CD4-positive, alpha-beta T cell (primary cell): Measurements from ENCODE around the gene MAGI3. TPM values are rescaled to one million over a fixed set of nuclear protein-coding genes. Genes with fewer than 3 reads are reported as not detected.

Experiments
- ATAC-seq: fragments of 200-7000 bp; cut with Tn5 transposase; one replicate; pipeline ENCODE4 v1.10.0; 2022; ENCODE audit warnings: mild to moderate bottlenecking; ENCODE audit not compliant: poor library complexity
- CTCF ChIA-PET: fragments of 350-600 bp; sonication (Branson Sonifier 250); formaldehyde crosslinking; loops from one replicate; lab custom pipeline; 2021; ENCODE audit warnings: antibody characterized with exemption, inconsistent platforms; lab: Charles Lee
- POLR2A ChIA-PET: fragments of 350-600 bp; sonication (Branson Sonifier 250); formaldehyde crosslinking; loops from one replicate; lab custom pipeline; 2021; ENCODE audit warnings: antibody characterized with exemption, inconsistent platforms; lab: Charles Lee
- DNase-seq, 14 experiments: peaks; one replicate each; pipeline ENCODE4 v3.0.0-alpha.2; 2013 to 2020; ENCODE audit warnings: mixed read lengths in 2 of 14
- H3K27ac ChIP-seq, 2 donors: one replicate each; pipeline versions ENCODE4 v1.5.1 to v1.7.0; 2013; ENCODE audit warnings: low read length in 2 of 2, low read depth in 1 of 2, mild to moderate bottlenecking in 1 of 2
- H3K27me3 ChIP-seq, 2 experiments: 1 replicate in 1 of 2; 2 replicates in 1 of 2; pipeline versions ENCODE4 v1.6.1 to v1.7.0; 2013; ENCODE audit warnings: low read length in 2 of 2, control low read depth in 1 of 2, mild to moderate bottlenecking in 1 of 2, moderate library complexity in 1 of 2; ENCODE audit not compliant: insufficient read depth in 2 of 2, control insufficient read depth in 1 of 2
- H3K36me3 ChIP-seq: one replicate; pipeline ENCODE4 v1.6.1; 2013; ENCODE audit warnings: low read length, control low read depth; ENCODE audit not compliant: insufficient read depth
- H3K4me1 ChIP-seq: one replicate; pipeline ENCODE4 v1.6.1; 2013; ENCODE audit warnings: low read length, control low read depth; ENCODE audit not compliant: insufficient read depth
- H3K4me3 ChIP-seq: one replicate; pipeline ENCODE4 v1.5.1; 2013; ENCODE audit warnings: mild to moderate bottlenecking, low read length, moderate library complexity
- H3K9me3 ChIP-seq, 2 experiments: 1 replicate in 1 of 2; 2 replicates in 1 of 2; pipeline versions ENCODE4 v1.6.1 to v1.7.0; 2013; ENCODE audit warnings: low read length in 2 of 2, mild to moderate bottlenecking in 2 of 2, control low read depth in 1 of 2, moderate library complexity in 1 of 2; ENCODE audit not compliant: control insufficient read depth in 1 of 2, insufficient read depth in 1 of 2
- H3K27ac Mint-ChIP-seq: one replicate; pipeline ENCODE4 v1.8.0; 2020; ENCODE audit warnings: mixed read lengths
- H3K27me3 Mint-ChIP-seq: one replicate; pipeline ENCODE4 v1.8.0; 2021; ENCODE audit warnings: mixed read lengths
- H3K36me3 Mint-ChIP-seq: one replicate; pipeline ENCODE4 v1.8.0; 2021; ENCODE audit warnings: low read depth, mixed read lengths
- H3K4me1 Mint-ChIP-seq: one replicate; pipeline ENCODE4 v1.8.0; 2021; ENCODE audit warnings: low read depth, mixed read lengths
- H3K4me3 Mint-ChIP-seq: one replicate; pipeline ENCODE4 v1.8.0; 2020; ENCODE audit warnings: mild to moderate bottlenecking, mixed read lengths
- H3K9me3 Mint-ChIP-seq: one replicate; pipeline ENCODE4 v1.8.0; 2020; ENCODE audit warnings: mixed read lengths
- CTCF ChIP-seq: fragments of 200-600 bp; IDR thresholded peaks from one replicate; pipeline ENCODE4 v1.8.0; 2022; ENCODE audit warnings: antibody characterized with exemption, mild to moderate bottlenecking
- intact Hi-C, 2 experiments: fragments of 100-400 bp; cut with DNase I in 1 of 2; cut with micrococcal nuclease in 1 of 2; formaldehyde crosslinking; loops; one replicate each; pipeline versions ENCODE4 v1.15.1 to v1.9.0; 2023 to 2025; cut with DNase I, micrococcal nuclease
- total RNA-seq, 174 experiments: library from RNA in 2 of 174; stranded (reverse) in 2 of 174; gene quantifications; one replicate each; pipeline ENCODE4 v1.2.3 and lab custom pipeline; 2021 to 2026

MAGI3 gene
- total RNA-seq, 2 experiments from 2014 or later: 6.7 to 8.7 TPM

DNA sequence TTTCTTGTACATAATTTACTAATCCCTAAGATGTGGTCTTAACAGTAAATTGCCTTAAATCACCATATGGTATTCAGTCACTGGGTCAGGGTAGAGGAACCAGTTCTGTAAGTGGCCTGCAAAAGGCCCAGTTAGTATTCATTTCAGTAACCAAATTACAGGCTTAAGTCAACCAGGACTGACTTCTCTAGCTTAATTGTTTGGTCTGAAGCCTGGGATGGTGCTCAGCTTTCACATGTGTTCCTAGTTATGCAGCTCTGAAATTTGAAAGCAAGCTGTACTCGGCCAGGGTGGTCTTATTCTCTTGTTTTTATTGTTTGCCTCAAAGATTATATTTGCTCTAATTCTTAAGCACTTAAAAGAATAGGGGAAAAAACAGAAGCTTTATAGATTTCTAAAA lies 144.6 kb downstream of the MAGI3 start:
- DNase-seq (no peak), ATAC-seq (no peak)
- Histone ChIP-seq H3K4me3 (no peak overlapping the region), H3K9me3 (peaks cover 0 to 4% of the 10 kb centered on the region in 2 experiments), H3K27me3 (no peaks in the 10 kb centered on the region), H3K4me1 (no peaks in the 10 kb centered on the region), H3K27ac (no peak overlapping the region), H3K36me3 (no peaks in the 10 kb centered on the region)
- Mint-ChIP-seq H3K27me3 (no peaks in the 10 kb centered on the region), H3K36me3 (no peaks in the 10 kb centered on the region), H3K27ac (no peak overlapping the region), H3K4me3 (no peak overlapping the region), H3K9me3 (no peaks in the 10 kb centered on the region), H3K4me1 (no peaks in the 10 kb centered on the region)
- TF ChIP-seq CTCF: no peak
- POLR2A ChIA-PET: no interaction called here
- CTCF ChIA-PET: interaction anchor here (0.6 kb wide), 1 partner anchor 823 kb away, joined by 4 read pairs; no protein-coding TSS in a partner anchor
- intact Hi-C loops: no loop called here

DNA sequence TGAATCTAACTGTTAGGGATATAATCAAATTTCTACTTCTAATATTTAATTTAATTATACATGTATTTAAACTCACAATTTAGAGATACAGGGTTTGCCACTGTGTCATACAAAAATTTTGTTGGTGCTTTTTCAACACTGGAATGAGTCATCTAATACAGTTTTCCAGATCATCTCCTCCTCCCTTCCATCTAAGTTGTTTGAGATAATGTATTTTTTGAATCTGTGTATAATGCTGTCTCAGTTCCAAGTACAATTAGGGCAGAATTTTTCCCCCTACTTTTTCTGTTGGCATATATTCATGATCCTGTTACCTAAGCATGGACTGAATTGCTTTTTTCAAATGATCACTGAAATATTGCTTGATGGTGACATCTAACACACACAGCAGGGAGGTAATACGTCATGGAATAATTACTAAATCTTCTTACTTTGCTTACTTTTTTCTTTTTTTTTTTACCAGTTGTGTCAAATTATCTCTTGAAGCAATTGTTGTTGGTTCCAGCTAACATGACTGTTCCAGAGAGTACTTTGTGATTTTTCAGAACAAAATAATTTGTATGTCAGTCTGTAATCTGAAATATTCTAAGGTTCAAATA lies 146.0 kb downstream of the MAGI3 start:
- ATAC-seq: no peak
- ChIA-PET POLR2A (no interaction called here), CTCF (no interaction called here)
- H3K4me1 ChIP-seq: no peaks in the 10 kb centered on the region
- H3K27me3 Mint-ChIP-seq: no peaks in the 10 kb centered on the region
- no peaks in the 10 kb centered on the region for H3K27me3 ChIP-seq
- H3K4me3 Mint-ChIP-seq: no peak overlapping the region
- no peak overlapping the region for H3K4me3 ChIP-seq
- H3K36me3 Mint-ChIP-seq: no peaks in the 10 kb centered on the region
- TF ChIP-seq CTCF: no peak
- no peaks in the 10 kb centered on the region for H3K9me3 Mint-ChIP-seq
- DNase-seq: no peak
- intact Hi-C loops: no loop called here
- H3K36me3 ChIP-seq: no peaks in the 10 kb centered on the region
- H3K4me1 Mint-ChIP-seq: no peaks in the 10 kb centered on the region
- H3K27ac ChIP-seq: no peak overlapping the region
- H3K9me3 ChIP-seq: no peaks in the 10 kb centered on the region
- H3K27ac Mint-ChIP-seq: no peak overlapping the region

DNA sequence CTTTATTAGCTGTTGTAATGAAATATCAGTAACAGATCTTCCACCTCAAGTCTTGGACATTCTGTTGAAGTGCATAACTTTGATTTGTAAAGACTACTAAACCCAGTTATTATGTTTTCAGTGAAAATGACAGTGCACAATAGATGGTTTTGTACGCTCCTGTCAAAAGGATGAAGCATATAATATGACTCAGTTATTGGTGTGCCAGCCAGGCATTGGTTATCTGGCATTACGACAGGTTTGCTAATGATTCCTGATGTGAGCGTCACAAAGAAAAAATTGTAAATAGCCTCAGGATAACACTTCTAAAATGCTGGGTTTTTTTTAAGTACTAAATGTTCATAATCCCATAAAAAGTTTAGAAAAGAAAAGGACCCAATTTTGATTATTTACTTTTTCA lies 147.9 kb downstream of the MAGI3 start:
- Histone ChIP-seq H3K4me3 (no peak overlapping the region), H3K27me3 (no peaks in the 10 kb centered on the region), H3K4me1 (no peaks in the 10 kb centered on the region), H3K9me3 (no peaks in the 10 kb centered on the region), H3K36me3 (no peaks in the 10 kb centered on the region), H3K27ac (no peak overlapping the region)
- H3K4me1 Mint-ChIP-seq: no peaks in the 10 kb centered on the region
- no peak for TF ChIP-seq CTCF
- ATAC-seq: no peak
- no peak for DNase-seq
- CTCF ChIA-PET: no interaction called here
- no peak overlapping the region for H3K4me3 Mint-ChIP-seq
- no peaks in the 10 kb centered on the region for H3K36me3 Mint-ChIP-seq
- no peaks in the 10 kb centered on the region for H3K27me3 Mint-ChIP-seq
- intact Hi-C loops: no loop called here
- H3K9me3 Mint-ChIP-seq: no peaks in the 10 kb centered on the region
- H3K27ac Mint-ChIP-seq: no peak overlapping the region
- POLR2A ChIA-PET: no interaction called here
